ENCODE results near the gene C18orf32.
"Not testable (repeated sequence)": the region's sequence is repeated elsewhere in the genome, so short reads cannot be mapped to it uniquely, and the experiment has no call there.

C18orf32 gene

GRCh38 chr18:49486953-49487710, at the start of gene C18orf32:
Gene C18orf32, minus strand, starts transcription at chr18:49487234. Its CDS starts 3,486 bp downstream, at chr18:49483748.
- DNase-seq (ENCODE audit: low read depth, low spot score), result peak; percentile 58

DNA sequence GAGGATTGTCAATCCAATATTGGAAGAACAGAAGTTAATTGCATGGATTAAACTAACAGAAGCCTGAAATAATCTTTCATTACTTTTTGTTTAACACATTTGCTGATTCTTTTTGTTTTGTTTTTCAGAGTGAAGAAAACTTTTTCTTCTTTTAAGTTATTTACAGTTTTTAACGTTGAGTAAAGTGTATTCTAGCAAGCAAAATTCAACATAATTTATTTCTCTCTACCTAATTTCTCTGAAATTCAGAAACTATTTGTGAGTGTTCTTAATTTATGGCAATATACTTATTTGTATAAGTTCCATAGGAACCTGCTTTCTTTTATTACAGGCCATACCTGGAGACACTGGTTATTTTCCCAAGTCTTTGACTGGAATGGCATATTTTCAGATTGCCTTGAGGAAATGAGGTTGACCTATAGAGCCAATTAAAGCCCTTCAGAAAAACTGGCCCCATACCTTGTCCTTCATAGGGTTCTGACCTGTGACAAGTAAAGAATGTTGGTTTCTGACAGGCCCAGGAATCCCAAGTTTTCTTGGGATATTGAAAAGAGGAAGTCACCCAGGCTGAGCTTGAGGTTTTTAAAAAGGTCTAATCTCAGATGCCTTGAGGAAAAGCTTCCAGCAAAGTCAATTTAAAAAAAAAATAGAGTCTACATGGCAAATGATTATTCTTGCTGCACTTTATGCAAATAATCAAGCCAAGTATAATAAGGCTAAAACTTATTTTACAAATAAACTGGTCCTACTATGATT, 48.0 kb upstream of the C18orf32 start:
- DNase-seq (ENCODE audit: low read depth, low spot score), result no peak

DNA sequence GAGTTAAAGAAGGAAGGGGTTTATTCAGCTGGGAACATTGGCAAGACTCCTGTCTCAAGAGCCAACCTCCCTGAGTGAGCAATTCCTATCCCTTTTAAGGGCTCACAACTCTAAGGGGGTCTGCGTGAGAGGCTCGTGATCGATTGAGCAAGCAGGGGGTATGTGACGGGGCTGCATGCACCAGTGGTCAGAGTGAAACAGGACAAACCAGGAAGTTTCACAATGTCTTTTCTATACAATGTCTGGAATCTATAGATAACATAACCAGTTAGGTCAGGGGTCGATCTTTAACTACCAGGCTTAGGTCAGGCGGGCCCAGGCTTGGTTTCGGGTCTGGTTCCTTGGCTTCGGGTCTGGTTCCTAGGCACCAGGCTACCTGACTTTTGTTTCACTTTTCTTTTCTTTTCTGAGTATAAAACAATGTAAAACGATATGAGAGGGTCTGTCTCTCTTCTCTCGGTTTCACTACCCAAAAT, 44.7 kb upstream of the C18orf32 start:
- DNase-seq (ENCODE audit: low read depth, low spot score), result no peak

DNA sequence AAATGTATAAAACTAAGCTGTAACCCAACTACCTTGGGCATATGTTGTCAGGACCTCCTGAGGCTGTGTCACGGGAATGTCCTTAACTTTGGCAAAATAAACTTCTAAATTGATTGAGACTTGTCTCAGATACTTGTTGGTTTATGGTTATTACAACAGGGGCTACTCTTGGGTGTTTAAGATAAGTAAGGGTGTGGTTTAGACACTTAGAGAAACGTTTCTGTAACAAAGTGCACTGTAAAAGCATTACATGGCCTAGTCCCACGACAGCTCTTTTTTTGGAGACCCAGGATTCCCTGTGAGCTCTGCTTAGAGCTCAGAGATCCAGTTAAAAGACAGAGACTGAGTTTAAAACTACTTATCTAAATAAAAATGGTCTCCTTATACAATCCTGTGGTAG, 42.6 kb upstream of the C18orf32 start:
- no peak for DNase-seq (ENCODE audit: low read depth, low spot score)

GRCh38 chr18:49527631-49528327, 40.7 kb upstream of the C18orf32 start:
- no peak for DNase-seq (ENCODE audit: low read depth, low spot score)

- DNase-seq (ENCODE audit: low read depth, low spot score), result no peak
These were observed 38.9 kb upstream of the C18orf32 start for GRCh38 chr18:49525981-49526380.

GRCh38 chr18:49524951-49525350, 37.9 kb upstream of the C18orf32 start:
- DNase-seq (ENCODE audit: low read depth, low spot score), result no peak

DNA sequence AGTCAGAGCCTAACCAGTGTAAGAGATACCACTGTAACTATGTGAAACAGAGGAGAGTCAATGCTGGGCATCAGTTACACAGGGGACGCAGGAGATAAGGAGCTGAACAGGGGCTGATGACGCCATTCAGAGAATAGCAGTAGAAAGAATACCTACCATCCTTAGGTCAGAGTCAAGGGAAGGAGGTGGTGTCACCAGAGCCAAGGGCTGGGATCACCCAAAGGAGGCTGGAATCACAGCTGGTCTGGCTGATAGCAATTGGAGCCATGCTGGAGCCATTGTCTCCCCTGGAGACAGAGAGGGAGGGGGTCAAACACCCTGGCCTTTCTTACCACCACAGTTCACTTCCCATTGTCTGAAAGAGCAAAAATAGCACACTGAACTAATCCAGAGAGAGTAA, 37.3 kb upstream of the C18orf32 start:
- DNase-seq (ENCODE audit: low read depth, low spot score), result no peak

DNA sequence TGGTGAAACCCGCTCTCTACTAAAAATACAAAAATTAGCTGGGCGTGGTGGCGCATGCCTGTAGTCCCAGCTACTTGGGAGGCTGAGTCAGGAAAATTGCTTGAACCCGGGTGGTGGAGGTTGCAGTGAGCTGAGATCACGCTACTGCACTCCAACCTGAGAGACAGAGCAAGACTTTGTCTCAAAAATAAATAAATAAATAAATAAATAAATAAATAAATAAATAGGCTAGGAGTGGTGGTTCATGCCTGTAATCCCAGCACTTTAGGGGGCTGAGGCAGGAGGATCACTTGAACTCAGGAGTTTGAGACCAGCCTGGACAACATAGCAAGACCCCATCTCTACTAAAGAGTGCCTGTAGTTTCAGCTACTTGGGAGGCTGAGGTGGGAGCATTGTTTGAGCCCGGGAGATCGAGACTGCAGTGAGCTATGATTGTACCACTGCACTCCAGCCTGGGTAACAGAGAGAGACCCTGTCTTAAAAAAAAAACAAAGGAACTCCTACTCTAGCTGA, 36.6 kb upstream of the C18orf32 start:
- DNase-seq (ENCODE audit: low read depth, low spot score), result not testable (repeated sequence)

GRCh38 chr18:49521216-49521835, 34.3 kb upstream of the C18orf32 start:
- no peak for DNase-seq (ENCODE audit: low read depth, low spot score)

DNA sequence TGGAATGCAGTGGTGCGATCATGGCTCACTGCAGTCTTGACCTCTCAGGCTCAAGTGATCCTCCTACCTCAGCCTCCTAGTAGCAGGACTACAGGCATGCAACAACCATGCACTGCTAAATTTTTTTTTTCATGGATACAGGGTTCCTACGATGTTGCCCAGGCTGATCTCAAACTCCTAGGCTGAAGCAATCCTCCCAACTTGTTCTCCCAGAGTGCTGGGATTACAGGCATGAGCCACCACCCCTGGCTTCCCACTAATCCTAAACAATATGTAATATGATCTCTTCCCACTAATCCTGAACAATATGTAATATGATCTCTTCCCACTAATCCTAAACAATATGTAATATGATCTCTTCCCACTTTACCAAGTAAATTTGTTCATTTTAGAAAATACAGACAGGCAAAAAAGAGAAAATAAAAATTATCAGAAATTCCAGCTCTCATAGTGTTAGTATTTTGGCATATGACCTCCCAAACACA, 33.7 kb upstream of the C18orf32 start:
- DNase-seq (ENCODE audit: low read depth, low spot score), result no peak

DNA sequence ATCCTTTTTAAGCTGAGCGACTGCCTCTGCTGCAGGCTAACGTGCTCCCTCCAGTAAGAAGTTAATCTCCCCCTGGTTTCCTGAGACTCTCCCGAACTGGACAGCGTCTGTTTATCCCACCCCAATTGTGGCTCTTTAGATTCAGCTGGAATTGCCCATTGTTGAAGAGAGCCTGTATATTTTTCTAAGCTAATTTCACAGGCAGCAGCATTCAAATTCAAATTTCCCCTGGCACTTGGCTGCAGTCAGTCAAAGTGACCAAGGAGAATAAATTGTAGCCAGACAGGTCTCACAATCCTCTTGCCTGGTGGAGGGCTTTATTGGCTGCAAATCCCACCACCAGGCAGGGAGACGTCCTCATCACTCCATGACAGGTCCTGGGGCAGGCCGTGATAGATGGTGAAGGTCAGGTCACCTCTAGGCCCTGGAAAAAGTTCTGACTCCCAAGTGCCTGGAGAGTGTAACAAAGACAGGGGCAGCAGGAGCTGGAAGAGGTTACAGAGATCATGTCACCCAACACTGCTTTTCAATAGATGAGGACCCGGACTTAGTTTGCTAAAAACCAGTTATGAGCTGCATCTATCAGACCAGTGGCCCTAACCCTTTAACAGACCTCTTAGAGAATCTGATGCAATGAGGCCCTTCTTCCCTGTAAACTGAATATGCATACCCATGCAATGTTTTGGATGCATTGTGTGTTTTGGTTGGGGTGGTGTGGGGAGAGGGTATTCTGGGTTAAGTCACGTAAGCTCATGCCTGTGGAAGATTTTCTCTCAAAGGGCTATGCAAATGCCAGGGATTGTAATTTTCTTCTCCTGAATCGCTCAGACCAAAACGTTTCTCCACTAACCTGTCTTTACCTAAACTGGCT, 32.3 kb upstream of the C18orf32 start:
- DNase-seq (ENCODE audit: low read depth, low spot score), result no peak

GRCh38 chr18:49517483-49517882, 30.4 kb upstream of the C18orf32 start:
- DNase-seq (ENCODE audit: low read depth, low spot score), result no peak

DNA sequence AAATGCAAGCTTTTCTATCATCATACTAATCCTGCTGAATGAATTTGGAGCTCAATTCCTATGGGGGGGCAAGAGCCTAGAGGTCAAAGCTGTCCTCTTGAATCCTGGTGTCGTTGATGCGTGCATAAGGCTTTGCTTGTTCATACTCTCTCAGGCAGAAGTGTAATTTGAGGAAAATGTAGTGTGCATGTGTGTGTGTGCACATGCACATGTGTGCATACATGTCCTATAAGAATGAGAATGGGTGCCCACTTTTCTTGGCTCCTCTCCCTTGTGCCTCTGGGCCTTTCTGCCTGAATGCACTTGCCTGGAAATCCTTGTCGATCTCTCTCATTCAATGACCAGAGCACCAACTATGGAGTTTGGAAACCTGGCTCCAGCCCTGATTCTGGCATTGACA, 28.5 kb upstream of the C18orf32 start:
- no peak for DNase-seq (ENCODE audit: low read depth, low spot score)

DNA sequence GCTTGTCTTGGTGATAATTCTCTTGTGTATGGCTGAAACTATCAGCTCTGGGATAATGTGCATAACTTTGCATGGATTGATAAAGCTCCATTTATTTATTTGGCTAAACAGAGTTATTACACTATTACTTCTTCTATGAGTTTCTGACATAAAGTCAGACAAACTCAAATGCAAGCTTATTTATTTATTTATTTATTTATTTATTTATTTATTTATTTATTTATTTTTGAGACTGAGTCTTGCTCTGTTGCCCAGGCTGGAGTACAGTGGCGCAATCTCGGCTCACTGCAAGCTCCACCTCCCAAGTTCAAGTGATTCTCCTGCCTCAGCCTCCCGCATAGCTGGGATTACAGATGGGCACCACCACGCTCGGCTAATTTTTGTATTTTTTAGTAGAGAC, 28.0 kb upstream of the C18orf32 start:
- not testable (repeated sequence) for DNase-seq (ENCODE audit: low read depth, low spot score)

DNA sequence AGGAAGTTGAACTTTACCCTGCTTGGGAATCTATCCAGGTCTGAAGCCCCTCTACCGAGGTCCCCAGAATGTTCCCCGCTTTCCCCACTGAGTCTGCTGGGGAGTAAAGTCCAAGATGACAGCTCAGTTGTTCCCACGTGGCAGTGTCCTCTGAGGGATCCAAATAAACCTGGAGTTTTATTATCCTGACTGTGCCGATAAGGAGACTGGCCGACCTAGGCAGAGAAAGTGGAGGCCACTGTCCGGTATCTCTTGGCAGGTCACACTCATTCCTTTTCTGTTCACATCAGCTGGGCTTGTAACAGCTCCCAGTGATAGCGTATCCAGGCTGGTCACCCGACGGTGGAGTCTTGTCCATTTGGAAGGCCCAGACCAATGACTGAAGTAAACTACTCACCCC, 27.5 kb upstream of the C18orf32 start:
- DNase-seq (ENCODE audit: low read depth, low spot score), result no peak

DNA sequence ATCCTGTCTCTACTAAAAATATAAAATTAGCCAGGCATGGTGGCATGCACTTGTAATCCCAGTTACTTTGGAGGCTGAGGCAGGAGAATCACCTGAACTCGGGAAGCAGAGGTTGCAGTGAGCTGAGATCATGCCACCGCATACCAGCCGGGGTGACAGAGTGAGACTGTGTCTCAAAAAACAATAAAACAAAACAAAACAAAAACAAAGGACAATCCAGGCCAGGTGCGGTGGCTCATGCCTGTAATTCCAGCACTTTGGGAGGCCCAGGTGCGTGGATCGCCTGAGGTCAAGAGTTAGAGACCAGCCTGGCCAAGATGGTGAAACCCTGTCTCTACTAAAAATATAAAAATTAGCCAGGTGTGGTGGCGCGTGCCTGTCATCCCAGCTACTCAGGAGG, 25.8 kb upstream of the C18orf32 start:
- DNase-seq (ENCODE audit: low read depth, low spot score), result not testable (repeated sequence)

- DNase-seq (ENCODE audit: low read depth, low spot score), result no peak
These were observed 23.5 kb upstream of the C18orf32 start for GRCh38 chr18:49510393-49511115.

DNA sequence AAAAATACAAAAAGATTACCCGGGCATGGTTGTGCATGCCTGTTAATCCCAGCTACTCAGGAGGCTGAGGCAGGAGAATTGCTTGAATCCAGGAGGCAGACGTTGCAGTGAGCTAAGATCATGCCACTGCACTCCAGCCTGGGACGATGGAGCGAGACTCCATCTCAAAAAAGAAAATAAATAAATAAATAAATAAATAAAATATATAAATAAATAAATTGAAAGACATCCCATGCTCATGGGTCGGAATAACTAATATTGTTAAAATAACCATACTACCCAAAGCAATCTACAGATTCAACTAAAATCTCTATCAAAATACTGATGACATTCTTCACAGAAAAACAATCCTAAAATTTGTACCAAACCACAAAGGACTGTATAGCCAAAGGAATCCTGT, 19.4 kb upstream of the C18orf32 start:
- DNase-seq (ENCODE audit: low read depth, low spot score), result not testable (repeated sequence)

- no peak for DNase-seq (ENCODE audit: low read depth, low spot score)
These were observed 16.9 kb upstream of the C18orf32 start for GRCh38 chr18:49503931-49504330.
